ENCODE data around the gene ZFR2.

DNA sequence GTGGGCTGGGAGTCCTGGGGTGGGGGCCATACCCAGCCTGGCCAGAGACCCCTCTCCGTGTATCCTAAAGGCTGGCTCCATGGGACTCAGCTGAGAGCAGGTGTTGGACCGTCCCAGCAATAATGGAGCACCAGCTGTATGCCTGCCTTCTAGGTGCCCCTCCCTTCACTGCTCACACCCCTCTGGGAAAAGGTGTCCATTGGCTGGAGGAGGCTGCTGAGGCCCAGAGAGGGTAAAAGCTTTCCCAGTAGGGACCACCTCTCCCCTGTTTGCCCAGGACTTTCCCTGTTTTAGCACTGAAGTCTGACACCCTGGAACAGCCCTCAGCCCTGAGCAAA, 93.5 kb downstream of the ZFR2 start:
- TF ChIP-seq, protein P1, sequence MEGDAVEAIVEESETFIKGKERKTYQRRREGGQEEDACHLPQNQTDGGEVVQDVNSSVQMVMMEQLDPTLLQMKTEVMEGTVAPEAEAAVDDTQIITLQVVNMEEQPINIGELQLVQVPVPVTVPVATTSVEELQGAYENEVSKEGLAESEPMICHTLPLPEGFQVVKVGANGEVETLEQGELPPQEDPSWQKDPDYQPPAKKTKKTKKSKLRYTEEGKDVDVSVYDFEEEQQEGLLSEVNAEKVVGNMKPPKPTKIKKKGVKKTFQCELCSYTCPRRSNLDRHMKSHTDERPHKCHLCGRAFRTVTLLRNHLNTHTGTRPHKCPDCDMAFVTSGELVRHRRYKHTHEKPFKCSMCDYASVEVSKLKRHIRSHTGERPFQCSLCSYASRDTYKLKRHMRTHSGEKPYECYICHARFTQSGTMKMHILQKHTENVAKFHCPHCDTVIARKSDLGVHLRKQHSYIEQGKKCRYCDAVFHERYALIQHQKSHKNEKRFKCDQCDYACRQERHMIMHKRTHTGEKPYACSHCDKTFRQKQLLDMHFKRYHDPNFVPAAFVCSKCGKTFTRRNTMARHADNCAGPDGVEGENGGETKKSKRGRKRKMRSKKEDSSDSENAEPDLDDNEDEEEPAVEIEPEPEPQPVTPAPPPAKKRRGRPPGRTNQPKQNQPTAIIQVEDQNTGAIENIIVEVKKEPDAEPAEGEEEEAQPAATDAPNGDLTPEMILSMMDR (IDR thresholded peaks at IDR 0.05), result no peak
- TF ChIP-seq POLR2A (IDR thresholded peaks at IDR 0.05) (no peak), EP300 (IDR thresholded peaks at IDR 0.05; ENCODE audit: low read depth) (no peak)

All from transverse colon (tissue), 3 donors.